ENCODE measurements around the gene CACNB2.

CACNB2 gene

DNA sequence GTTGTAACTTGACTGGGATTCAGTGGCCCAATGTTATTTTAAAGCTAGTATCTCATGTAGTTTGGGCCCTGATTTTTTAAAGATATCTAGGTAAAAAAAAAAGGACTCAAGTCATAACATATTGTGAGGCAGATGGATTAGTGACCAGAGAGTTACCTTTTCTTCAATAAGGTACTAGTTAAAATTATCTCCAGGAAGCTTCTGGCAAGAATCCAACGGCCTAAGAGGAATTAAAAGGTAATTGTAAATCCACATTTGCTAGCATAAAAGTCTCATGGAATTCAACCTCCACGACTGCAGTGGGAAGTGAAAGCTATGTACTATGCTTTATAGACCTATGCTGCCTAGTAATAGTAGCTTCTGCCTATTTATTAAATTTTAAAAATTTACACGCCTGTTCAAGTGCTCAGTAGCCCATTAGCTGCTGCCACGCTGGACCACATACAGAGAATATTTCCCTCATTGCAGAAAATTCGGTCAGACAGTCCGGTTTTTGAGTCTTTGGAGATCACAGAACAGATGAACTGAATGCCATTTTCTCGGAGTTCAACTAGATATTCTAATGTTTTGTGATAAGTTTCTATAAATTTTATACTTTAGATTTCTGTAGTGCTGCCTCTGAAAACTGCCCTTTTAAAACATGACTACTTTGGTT is 392.8 kb downstream of the CACNB2 start:
- no peak overlapping the region for H3K4me3 ChIP-seq (ENCODE audit: low read depth in 1 of 5, low read length in 5 of 5)
- peaks cover 0 to 8% (median 2%) of the 10 kb centered on the region in 5 donors for H3K36me3 ChIP-seq (ENCODE audit: control insufficient read depth in 5 of 5, insufficient read depth in 5 of 5, low read length in 5 of 5)
- H3K27ac ChIP-seq (ENCODE audit: low read depth, low read length): no peak overlapping the region
- H3K9me3 ChIP-seq (ENCODE audit: control insufficient read depth in 5 of 5, low read length in 5 of 5): no peaks in the 10 kb centered on the region
- no peaks in the 10 kb centered on the region for H3K27me3 ChIP-seq (ENCODE audit: control insufficient read depth in 5 of 5, insufficient read depth in 4 of 5, low read length in 5 of 5)
- no peak overlapping the region for H3K9ac ChIP-seq (ENCODE audit: low read length in 5 of 5)
- no peaks in the 10 kb centered on the region for H3K4me1 ChIP-seq (ENCODE audit: control insufficient read depth in 5 of 5, insufficient read depth in 5 of 5, low read length in 5 of 5)

DNA sequence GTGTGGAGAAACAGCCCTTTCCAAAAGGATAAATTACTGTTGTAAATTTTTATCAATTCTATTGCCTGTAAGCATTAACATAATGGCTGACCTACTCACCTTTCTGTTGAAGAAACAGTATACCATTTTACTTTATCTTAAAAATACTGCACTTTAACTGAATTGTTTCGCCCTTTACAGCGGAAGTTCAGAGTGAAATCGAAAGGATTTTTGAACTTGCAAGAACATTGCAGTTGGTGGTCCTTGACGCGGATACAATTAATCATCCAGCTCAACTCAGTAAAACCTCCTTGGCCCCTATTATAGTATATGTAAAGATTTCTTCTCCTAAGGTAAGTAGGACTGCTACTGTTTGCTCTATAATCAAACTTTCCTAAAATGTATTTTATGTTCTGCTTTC is 393.7 kb downstream of the CACNB2 start:
- no peak overlapping the region for H3K9ac ChIP-seq (ENCODE audit: low read length in 5 of 5)
- no peak overlapping the region for H3K27ac ChIP-seq (ENCODE audit: low read depth, low read length)
- H3K27me3 ChIP-seq (ENCODE audit: control insufficient read depth in 5 of 5, insufficient read depth in 4 of 5, low read length in 5 of 5): no peaks in the 10 kb centered on the region
- H3K4me3 ChIP-seq (ENCODE audit: low read depth in 1 of 5, low read length in 5 of 5): no peak overlapping the region
- no peaks in the 10 kb centered on the region for H3K9me3 ChIP-seq (ENCODE audit: control insufficient read depth in 5 of 5, low read length in 5 of 5)
- H3K36me3 ChIP-seq (ENCODE audit: control insufficient read depth in 5 of 5, insufficient read depth in 5 of 5, low read length in 5 of 5): peaks cover 2 to 15% (median 6%) of the 10 kb centered on the region in 5 donors
- no peaks in the 10 kb centered on the region for H3K4me1 ChIP-seq (ENCODE audit: control insufficient read depth in 5 of 5, insufficient read depth in 5 of 5, low read length in 5 of 5)

DNA sequence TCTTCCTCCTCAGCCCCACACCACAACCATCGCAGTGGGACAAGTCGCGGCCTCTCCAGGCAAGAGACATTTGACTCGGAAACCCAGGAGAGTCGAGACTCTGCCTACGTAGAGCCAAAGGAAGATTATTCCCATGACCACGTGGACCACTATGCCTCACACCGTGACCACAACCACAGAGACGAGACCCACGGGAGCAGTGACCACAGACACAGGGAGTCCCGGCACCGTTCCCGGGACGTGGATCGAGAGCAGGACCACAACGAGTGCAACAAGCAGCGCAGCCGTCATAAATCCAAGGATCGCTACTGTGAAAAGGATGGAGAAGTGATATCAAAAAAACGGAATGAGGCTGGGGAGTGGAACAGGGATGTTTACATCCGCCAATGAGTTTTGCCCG is 399.1 kb downstream of the CACNB2 start:
- H3K4me1 ChIP-seq (ENCODE audit: control insufficient read depth in 5 of 5, insufficient read depth in 5 of 5, low read length in 5 of 5): peaks cover 0 to 3% (median 0%) of the 10 kb centered on the region in 5 donors
- H3K4me3 ChIP-seq (ENCODE audit: low read depth in 1 of 5, low read length in 5 of 5): no peak overlapping the region
- no peaks in the 10 kb centered on the region for H3K9me3 ChIP-seq (ENCODE audit: control insufficient read depth in 5 of 5, low read length in 5 of 5)
- H3K9ac ChIP-seq (ENCODE audit: low read length in 5 of 5): peak overlapping the region in 1 of 5 donors; percentile 87
- H3K36me3 ChIP-seq (ENCODE audit: control insufficient read depth in 5 of 5, insufficient read depth in 5 of 5, low read length in 5 of 5): peaks cover 17 to 38% (median 33%) of the 10 kb centered on the region in 5 donors
- no peak overlapping the region for H3K27ac ChIP-seq (ENCODE audit: low read depth, low read length)
- H3K27me3 ChIP-seq (ENCODE audit: control insufficient read depth in 5 of 5, insufficient read depth in 4 of 5, low read length in 5 of 5): no peaks in the 10 kb centered on the region

DNA sequence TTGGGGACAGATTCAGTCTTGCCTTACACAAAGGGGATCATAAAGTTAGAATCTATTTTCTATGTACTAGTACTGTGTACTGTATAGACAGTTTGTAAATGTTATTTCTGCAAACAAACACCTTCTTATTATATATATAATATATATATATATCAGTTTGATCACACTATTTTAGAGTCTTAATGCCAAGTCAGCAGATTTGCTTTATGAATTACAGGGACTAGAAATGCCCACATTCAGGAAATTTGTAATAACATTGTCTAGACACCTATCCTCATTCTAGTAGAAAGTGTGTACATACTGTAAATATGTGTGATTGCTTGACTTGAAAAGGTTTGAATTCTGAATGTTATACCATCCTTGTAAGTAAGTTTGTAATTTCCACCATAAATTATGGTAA is 400.0 kb downstream of the CACNB2 start:
- no peak overlapping the region for H3K9ac ChIP-seq (ENCODE audit: low read length in 5 of 5)
- no peaks in the 10 kb centered on the region for H3K9me3 ChIP-seq (ENCODE audit: control insufficient read depth in 5 of 5, low read length in 5 of 5)
- H3K36me3 ChIP-seq (ENCODE audit: control insufficient read depth in 5 of 5, insufficient read depth in 5 of 5, low read length in 5 of 5): peaks cover 22 to 45% (median 33%) of the 10 kb centered on the region in 5 donors
- peaks cover 0 to 3% (median 0%) of the 10 kb centered on the region in 5 donors for H3K4me1 ChIP-seq (ENCODE audit: control insufficient read depth in 5 of 5, insufficient read depth in 5 of 5, low read length in 5 of 5)
- H3K4me3 ChIP-seq (ENCODE audit: low read depth in 1 of 5, low read length in 5 of 5): no peak overlapping the region
- no peaks in the 10 kb centered on the region for H3K27me3 ChIP-seq (ENCODE audit: control insufficient read depth in 5 of 5, insufficient read depth in 4 of 5, low read length in 5 of 5)
- no peak overlapping the region for H3K27ac ChIP-seq (ENCODE audit: low read depth, low read length)

DNA sequence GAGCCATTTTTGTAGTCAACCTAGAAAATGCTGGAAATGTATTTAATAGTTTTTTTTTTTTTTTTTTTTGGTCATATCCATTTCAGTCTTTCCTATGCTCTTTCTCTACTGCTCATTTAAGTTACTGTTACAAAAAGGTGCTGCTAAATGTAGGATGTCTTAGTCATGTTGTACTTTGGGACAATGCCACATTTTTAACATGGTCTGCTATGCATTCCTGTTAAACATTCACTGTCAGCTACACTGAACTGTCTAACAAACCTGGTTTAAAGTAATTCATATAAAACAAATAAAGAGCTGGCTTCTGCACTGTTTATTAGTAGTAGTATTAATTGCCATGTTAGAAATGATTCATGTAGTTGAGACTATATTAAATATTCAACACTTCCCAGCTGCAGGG is 402.6 kb downstream of the CACNB2 start:
- no peak overlapping the region for H3K27ac ChIP-seq (ENCODE audit: low read depth, low read length)
- H3K4me1 ChIP-seq (ENCODE audit: control insufficient read depth in 5 of 5, insufficient read depth in 5 of 5, low read length in 5 of 5): peaks cover 0 to 3% (median 0%) of the 10 kb centered on the region in 5 donors
- H3K36me3 ChIP-seq (ENCODE audit: control insufficient read depth in 5 of 5, insufficient read depth in 5 of 5, low read length in 5 of 5): peaks cover 25 to 50% (median 33%) of the 10 kb centered on the region in 5 donors
- H3K4me3 ChIP-seq (ENCODE audit: low read depth in 1 of 5, low read length in 5 of 5): no peak overlapping the region
- no peak overlapping the region for H3K9ac ChIP-seq (ENCODE audit: low read length in 5 of 5)
- no peaks in the 10 kb centered on the region for H3K9me3 ChIP-seq (ENCODE audit: control insufficient read depth in 5 of 5, low read length in 5 of 5)
- no peaks in the 10 kb centered on the region for H3K27me3 ChIP-seq (ENCODE audit: control insufficient read depth in 5 of 5, insufficient read depth in 4 of 5, low read length in 5 of 5)

DNA sequence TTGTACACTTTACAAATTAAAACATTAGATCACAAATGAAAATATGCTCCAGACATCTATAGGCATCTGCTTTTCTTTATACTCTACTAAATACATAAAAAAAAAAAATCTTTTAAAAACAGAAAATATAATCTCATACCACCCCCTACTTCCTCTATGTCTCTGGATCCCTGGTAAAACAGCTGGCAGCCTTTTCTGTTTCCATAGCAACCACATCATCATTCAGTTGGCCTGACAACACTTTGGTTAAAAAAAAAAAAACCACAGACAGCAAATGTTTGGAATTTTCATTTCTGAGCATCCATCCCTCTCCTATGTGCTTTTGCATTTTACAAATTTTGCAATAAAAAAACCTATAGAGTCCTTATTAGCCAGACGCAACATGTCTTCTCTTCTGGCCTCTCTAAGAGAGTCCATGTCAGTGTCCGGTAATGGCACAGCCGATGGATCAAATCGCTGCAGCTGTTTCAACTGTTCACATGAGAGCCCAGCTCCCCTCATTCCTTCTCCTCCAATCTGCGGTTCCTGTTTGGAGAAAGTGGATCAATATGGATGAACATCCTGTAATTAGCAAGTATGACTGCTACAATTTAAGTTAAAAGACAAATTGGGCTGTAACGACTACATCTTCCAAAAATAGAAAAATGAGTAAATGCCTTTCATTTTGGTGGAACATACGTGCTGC is 405.5 kb downstream of the CACNB2 start:
- Histone ChIP-seq H3K27ac (ENCODE audit: low read depth, low read length) (no peak overlapping the region), H3K4me3 (ENCODE audit: low read depth in 1 of 5, low read length in 5 of 5) (no peak overlapping the region), H3K4me1 (ENCODE audit: control insufficient read depth in 5 of 5, insufficient read depth in 5 of 5, low read length in 5 of 5) (no peaks in the 10 kb centered on the region), H3K27me3 (ENCODE audit: control insufficient read depth in 5 of 5, insufficient read depth in 4 of 5, low read length in 5 of 5) (no peaks in the 10 kb centered on the region), H3K36me3 (ENCODE audit: control insufficient read depth in 5 of 5, insufficient read depth in 5 of 5, low read length in 5 of 5) (peaks cover 14 to 33% (median 18%) of the 10 kb centered on the region in 5 donors), H3K9ac (ENCODE audit: low read length in 5 of 5) (no peak overlapping the region), H3K9me3 (ENCODE audit: control insufficient read depth in 5 of 5, low read length in 5 of 5) (no peaks in the 10 kb centered on the region)

DNA sequence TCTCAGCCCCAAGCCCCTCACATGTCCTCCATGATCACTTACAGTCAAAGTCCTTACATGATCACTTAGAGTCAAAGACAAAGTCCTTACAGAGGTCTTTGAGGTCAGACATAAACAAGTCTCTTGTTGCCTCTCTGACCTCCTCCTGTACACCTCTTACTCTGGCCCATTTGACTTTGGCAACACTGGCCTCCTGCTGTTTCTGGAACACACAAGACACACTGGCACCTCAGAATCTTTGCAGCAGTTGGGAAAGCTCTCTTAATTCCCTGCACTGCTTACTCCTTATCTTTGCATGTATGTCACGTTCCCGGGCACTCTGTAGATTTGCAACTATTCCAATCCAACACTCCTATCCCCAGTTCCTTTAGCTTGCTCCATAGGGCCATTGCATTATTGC is 408.9 kb downstream of the CACNB2 start:
- H3K4me1 ChIP-seq (ENCODE audit: control insufficient read depth in 5 of 5, insufficient read depth in 5 of 5, low read length in 5 of 5): no peaks in the 10 kb centered on the region
- no peak overlapping the region for H3K27ac ChIP-seq (ENCODE audit: low read depth, low read length)

DNA sequence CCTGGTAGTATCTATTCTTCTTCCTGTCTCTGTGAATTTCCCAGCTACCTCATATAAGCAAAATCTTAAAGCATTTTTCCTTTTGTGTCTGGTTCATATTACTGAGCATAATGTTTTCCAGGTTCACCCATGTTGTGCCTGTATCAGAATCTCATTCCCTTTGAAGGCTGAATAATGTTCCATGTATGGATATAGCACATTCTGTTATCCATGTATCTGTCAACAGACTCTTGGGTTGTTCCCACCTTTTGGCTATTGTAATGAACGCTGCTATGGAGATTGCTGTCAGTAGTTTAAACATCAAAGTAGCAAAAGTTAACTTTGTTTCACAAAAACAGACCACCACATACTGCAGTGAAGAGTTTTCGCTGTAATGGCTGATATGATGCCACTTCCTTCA is 411.2 kb downstream of the CACNB2 start:
- Histone ChIP-seq H3K4me1 (ENCODE audit: control insufficient read depth in 5 of 5, insufficient read depth in 5 of 5, low read length in 5 of 5) (no peaks in the 10 kb centered on the region), H3K27ac (ENCODE audit: low read depth, low read length) (no peak overlapping the region), H3K36me3 (ENCODE audit: control insufficient read depth in 5 of 5, insufficient read depth in 5 of 5, low read length in 5 of 5) (peaks cover 10 to 62% (median 30%) of the 10 kb centered on the region in 5 donors), H3K4me3 (ENCODE audit: low read depth in 1 of 5, low read length in 5 of 5) (no peak overlapping the region), H3K9me3 (ENCODE audit: control insufficient read depth in 5 of 5, low read length in 5 of 5) (peaks cover 0 to 8% (median under 1%) of the 10 kb centered on the region in 5 donors), H3K27me3 (ENCODE audit: control insufficient read depth in 5 of 5, insufficient read depth in 4 of 5, low read length in 5 of 5) (no peaks in the 10 kb centered on the region), H3K9ac (ENCODE audit: low read length in 5 of 5) (no peak overlapping the region)

More for the DNA sequence above, 408.9 kb downstream of the CACNB2 start:
- Histone ChIP-seq H3K9me3 (ENCODE audit: control insufficient read depth in 5 of 5, low read length in 5 of 5) (no peaks in the 10 kb centered on the region), H3K27me3 (ENCODE audit: control insufficient read depth in 5 of 5, insufficient read depth in 4 of 5, low read length in 5 of 5) (no peaks in the 10 kb centered on the region), H3K9ac (ENCODE audit: low read length in 5 of 5) (no peak overlapping the region), H3K36me3 (ENCODE audit: control insufficient read depth in 5 of 5, insufficient read depth in 5 of 5, low read length in 5 of 5) (peaks cover 12 to 39% (median 15%) of the 10 kb centered on the region in 5 donors), H3K4me3 (ENCODE audit: low read depth in 1 of 5, low read length in 5 of 5) (no peak overlapping the region)

DNA sequence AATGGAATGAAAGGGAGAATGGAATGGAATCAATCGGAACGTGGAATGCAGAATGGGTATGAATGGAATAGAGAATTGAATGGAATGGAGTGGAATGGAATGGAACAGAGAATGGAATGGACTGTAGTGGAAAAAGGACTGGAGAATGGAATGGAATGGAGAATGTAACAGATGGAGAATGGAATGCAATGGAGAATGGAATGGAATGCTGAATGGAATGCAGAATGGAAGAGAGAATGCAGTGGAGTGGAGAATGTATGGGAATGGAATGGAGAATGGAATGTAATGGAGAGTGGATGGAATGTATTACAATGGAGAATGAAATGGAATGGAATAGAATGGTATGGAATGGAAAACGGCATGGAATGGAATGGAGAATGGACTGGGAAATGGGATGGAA is 414.3 kb downstream of the CACNB2 start:
- H3K9ac ChIP-seq (ENCODE audit: low read length in 5 of 5): no peak overlapping the region
- no peak overlapping the region for H3K27ac ChIP-seq (ENCODE audit: low read depth, low read length)
- no peaks in the 10 kb centered on the region for H3K4me1 ChIP-seq (ENCODE audit: control insufficient read depth in 5 of 5, insufficient read depth in 5 of 5, low read length in 5 of 5)
- peaks cover 15 to 79% (median 44%) of the 10 kb centered on the region in 5 donors for H3K36me3 ChIP-seq (ENCODE audit: control insufficient read depth in 5 of 5, insufficient read depth in 5 of 5, low read length in 5 of 5)
- H3K27me3 ChIP-seq (ENCODE audit: control insufficient read depth in 5 of 5, insufficient read depth in 4 of 5, low read length in 5 of 5): no peaks in the 10 kb centered on the region
- no peak overlapping the region for H3K4me3 ChIP-seq (ENCODE audit: low read depth in 1 of 5, low read length in 5 of 5)
- H3K9me3 ChIP-seq (ENCODE audit: control insufficient read depth in 5 of 5, low read length in 5 of 5): peaks cover 3 to 34% (median 12%) of the 10 kb centered on the region in 5 donors

DNA sequence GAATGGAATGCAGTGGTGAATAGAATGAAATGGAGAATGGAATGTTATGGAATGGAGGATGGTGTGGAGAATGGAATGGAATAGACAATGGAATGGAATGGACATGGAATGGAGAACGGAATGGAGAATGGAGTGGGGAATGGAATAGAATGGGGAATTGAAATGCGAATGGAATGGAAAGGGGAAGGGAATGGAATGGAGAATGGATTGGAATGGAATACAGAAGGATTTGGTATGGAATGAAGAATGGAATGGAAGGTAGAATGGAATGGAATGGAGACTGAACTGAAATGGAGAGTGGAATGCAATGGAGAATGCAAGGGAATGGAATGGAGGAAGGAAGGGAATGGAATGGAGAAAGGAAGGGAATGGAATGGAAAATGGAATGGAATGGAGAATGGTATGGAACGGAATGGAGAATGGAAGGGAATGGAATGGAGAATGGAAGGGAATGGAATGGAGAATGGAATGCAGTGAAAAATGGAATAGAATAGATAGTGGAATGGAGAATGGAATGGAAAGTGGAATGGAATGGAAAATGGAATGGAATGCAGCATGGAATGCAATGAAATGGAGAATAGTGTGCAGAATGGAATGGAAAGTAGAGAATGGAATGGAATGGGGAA is 416.4 kb downstream of the CACNB2 start:
- H3K27ac ChIP-seq (ENCODE audit: low read depth, low read length): no peak overlapping the region
- H3K9me3 ChIP-seq (ENCODE audit: control insufficient read depth in 5 of 5, low read length in 5 of 5): peaks cover 3 to 44% (median 15%) of the 10 kb centered on the region in 5 donors
- H3K4me3 ChIP-seq (ENCODE audit: low read depth in 1 of 5, low read length in 5 of 5): no peak overlapping the region
- H3K4me1 ChIP-seq (ENCODE audit: control insufficient read depth in 5 of 5, insufficient read depth in 5 of 5, low read length in 5 of 5): no peaks in the 10 kb centered on the region
- H3K9ac ChIP-seq (ENCODE audit: low read length in 5 of 5): no peak overlapping the region
- H3K27me3 ChIP-seq (ENCODE audit: control insufficient read depth in 5 of 5, insufficient read depth in 4 of 5, low read length in 5 of 5): no peaks in the 10 kb centered on the region
- H3K36me3 ChIP-seq (ENCODE audit: control insufficient read depth in 5 of 5, insufficient read depth in 5 of 5, low read length in 5 of 5): peaks cover 19 to 87% (median 49%) of the 10 kb centered on the region in 5 donors
